ENCODE measurements around the gene EMP1.

DNA sequence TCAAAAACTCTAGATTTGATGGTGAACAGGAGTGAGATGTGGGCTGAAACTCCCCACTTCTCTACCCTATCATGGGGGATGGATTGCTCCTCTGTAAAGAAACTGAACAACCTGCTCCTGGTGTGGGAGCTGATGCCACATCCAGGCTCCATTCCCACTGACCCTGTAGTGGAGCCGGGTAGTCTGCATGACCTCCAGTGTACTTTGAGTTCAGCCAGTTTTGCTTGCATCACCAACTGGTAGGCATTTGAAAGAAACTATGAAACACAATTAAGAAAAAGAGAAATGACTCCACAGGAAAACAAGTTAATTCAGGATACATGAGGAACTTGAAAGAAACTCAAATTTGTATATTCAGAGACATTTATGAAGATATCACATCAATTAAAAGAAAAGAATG lies 27.3 kb upstream of the EMP1 start:
- TF ChIP-seq OSR1 (CRISPR knock-in tag; IDR thresholded peaks at IDR 0.05) (no peak), ZC3H10 (CRISPR knock-in tag; IDR thresholded peaks at IDR 0.05) (no peak)

Measured in SK-N-SH treated with all-trans-retinoic acid at 6 μM for 48 hours (cell line).